NOMO-1 (cell line): ENCODE measurements around the gene CACNA1I.

Experiments
- DNase-seq, 2 experiments: peaks; one replicate each; lab custom pipeline; 2025; ENCODE audit not compliant: unreplicated experiment in 2 of 2; lab: John Stamatoyannopoulos, UW

Gene CACNA1I

DNA sequence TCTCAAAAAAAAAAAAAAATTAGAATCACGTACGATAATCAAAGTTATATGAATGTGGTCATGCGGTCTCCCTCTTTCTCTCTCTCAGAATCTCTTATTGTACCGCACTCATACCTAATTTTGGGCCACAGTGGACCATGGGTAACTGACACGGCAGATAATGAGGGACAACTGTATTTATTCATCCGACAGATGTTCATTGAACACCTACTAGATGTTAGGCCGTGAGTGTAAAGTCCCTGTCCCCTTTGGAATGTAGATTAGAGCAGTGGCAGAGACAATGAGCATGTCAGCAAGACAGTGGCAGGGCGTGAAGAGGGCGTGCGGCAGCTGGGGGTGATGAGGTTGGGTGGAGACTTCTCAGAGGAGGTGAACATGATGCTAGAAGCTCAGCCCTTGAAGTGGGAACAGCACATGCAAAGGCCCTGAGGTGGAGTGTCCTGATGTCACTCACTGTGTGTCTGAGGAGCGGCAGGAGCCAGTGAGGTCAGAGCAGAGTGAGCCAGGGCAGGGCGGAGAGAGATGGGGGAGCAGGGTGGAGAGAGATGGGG lies 25.1 kb downstream of the CACNA1I start:
- DNase-seq = no peak

DNA sequence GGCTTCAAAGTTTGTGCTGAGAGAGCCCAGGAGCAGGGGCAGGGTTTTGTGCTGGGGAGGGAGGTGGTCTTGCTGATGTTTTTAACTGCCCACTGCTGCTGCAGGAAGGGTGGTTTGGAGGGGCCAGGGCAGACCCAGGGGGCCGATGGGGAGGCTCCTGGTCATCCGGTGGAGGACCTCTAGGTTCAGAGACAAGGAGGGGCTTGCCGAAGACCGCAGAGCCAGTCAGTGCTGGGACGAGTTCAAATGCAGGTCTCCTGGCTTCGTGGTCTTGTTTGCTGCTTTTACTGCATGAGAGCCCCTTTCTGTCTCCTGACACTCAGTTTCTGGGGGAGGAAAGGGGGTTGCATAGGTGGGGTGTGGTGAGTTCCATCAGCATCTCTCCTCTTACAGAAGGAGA lies 26.0 kb downstream of the CACNA1I start:
- DNase-seq = no peak

DNA sequence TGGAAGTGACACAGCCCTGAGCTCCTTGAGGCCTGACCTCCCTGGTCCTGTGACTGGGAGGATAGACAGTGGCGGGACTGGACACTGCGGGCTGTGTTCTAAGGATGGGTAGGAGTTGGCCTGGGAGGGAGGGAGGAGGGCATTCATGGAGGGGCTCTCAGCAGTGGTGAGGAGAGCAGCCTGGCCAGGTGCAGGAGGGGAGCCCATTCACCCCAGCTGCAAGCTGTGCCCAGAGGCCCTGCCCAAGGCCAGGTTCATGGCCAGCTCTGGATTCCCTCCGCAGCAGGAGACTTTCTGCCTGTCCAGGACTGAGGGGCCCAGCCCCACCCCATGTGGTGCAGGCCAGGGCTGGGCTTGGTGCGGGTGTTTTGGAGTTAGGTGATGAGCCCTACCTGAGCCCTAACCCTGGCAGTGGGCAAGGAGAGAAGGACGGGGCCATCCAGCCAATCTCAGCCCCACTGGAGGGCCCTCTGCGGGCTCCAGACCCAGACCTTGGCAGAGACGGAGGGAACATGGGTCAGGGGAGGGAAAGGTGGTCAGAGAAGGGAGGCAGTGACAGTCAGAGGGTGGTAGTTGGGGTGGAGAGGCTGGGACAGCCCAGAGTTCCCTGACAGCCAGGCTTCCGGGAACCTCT lies 26.8 kb downstream of the CACNA1I start:
- no peak for DNase-seq

DNA sequence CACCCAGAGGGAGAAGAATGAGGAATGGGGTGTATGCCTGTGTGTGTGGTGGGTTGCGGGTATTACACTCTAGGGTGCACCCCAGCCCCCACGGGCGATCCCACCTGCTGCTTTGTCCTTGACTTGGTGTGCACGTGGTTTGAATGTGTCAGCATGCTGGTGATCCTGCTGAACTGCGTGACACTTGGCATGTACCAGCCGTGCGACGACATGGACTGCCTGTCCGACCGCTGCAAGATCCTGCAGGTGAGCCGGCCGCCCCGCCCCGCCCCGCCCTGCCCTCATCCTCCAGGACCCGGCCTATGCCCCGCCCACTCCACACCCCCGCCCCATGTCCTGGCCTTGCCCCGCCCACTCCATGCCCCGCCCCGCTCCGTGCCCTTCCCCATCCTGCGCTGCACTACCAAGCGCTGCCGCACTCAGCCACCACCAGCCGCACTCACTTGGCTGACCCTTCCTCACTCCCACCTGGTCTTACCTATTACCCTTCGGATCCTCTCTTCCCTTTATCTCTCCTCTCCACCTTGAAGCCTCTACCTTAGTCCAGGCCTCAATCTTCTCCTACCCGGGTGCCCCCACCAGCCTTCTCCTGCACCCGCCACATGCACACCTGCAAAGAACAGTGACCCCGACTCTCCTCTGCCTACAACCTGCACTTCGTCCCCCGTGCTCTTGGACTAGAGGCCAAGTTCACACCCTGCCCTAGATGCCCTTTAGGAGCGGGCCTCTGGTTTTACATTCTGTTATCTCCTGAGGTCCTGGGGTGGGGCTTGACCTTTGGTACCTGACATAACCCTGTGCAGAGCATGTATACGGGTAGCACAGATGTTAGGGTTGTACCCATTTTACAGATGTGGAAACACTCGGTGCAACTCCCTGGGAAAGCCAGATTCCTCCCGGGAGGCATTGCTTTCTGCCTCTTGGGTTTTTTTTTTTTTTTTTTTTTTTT lies 27.7 kb downstream of the CACNA1I start:
- DNase-seq = no peak

DNA sequence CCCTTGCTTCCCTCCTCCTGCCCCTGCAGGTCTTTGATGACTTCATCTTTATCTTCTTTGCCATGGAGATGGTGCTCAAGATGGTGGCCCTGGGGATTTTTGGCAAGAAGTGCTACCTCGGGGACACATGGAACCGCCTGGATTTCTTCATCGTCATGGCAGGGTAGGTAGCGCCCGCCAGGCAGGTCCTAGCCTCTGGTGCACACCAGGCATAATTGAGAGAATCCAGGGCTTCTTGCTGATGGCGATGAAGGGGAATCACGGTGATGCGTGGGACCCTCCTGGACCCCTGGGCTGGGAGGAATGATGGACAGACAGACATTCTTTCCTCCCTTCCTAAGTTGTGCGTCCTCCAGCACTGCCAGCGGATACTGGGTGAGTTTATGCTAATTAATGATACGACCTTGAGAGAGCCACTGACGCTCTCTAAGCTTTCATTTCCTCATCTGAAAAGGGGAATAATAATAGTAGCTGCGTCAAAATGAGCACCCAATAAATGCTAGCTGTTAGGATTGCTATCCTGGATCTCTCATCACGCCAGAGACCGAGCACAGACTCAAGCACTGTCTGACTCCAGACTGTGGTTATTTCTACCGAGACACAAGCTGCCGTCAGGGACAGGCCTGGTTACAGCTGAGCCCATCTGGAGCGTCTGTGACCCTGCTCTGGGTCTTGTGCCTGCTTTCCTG lies 30.1 kb downstream of the CACNA1I start:
- DNase-seq = peak in 1 of 2 experiments; percentile 40

DNA sequence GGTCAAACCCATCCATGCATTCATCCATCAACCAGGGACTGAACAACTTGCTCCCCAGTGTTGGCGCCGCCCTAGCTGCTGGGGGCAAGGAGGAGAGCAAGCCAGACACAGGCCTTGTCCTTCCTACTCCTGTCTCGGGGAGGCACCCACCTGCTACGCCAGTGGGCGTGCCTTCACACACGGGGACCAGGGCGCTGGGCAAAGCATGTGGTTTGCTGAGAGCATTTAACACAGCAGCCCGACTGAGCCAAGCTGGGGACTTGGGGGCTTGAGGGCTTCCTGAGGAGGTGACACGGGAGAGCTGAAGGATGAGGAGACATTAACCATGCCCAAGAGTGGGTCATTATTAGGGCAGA lies 30.6 kb downstream of the CACNA1I start:
- no peak for DNase-seq

DNA sequence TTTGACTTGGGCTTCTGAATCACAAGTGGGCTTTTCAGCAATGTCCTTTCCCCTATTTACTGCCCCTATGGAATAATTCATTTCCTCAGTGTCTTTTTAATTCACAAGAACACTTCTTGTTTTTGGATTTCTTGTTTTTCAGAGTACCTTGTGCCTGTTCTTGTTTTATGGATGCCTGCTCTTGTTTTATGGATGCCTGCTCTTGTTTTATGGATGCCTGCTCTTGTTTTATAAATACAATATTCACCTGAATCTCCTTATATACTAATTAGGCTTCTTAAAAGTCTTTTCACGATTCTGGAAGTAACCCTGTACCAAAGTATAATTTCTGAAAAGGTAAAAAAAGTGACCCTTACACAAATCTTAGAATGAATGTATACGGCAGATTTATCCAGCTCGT lies 32.8 kb downstream of the CACNA1I start:
- DNase-seq = no peak

DNA sequence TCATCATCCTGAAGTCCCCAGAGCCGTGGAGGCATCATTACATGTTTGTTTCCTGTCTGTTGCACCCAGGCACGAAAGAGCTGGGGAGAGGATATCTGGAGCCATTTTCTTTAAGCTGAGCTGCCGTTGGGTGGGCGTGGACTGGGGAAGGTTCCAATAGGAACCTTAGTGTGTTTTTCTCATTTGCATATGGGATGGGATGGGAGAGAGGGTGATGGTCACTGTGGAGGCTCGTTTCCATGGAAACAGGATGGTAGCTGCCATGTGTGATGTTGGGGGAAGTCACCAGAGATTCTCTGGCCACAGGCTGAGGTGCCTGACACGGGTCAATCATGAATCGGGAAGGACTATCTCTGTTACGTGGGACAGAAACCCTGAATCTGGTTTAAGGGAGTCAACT lies 39.7 kb downstream of the CACNA1I start:
- DNase-seq = no peak

DNA sequence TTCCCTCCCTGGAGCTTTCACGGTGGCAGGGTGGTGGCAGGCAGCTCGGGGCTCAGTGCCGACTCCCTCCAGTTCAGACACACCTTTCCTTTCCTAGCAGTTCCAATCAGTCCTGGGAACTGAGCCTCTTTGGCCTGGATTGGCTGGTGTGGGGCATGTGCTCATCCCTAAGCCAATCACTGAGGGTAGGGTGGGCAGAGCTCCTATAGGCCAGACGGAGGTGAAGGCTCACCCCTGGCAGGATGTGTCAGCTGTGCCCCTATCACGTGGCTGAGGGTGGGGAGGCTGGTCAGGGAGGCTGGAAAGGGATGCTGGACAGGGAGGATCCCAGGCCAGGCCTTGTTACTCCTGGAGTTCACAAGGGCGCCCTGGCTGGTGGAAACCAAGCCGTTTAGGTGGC lies 40.2 kb downstream of the CACNA1I start:
- DNase-seq = no peak

DNA sequence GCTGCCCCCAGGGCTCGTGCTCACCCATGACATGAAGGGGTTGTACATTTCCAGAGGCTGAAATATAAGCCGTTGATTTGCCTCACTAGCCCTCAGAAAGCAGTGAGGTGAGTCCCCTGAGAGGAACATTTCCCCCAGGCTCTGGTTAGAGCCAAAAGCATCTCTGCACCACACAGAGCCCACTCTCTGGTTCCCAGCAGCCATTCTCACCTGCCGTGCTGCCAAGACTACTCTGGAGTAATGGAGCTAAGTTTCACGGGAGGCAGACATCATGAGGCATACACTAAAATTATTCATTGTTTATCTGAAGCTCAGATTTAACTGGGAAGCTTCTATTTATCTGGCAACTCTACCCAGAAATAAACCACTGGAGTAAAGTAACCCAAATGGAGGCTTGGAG lies 40.8 kb downstream of the CACNA1I start:
- no peak for DNase-seq

DNA sequence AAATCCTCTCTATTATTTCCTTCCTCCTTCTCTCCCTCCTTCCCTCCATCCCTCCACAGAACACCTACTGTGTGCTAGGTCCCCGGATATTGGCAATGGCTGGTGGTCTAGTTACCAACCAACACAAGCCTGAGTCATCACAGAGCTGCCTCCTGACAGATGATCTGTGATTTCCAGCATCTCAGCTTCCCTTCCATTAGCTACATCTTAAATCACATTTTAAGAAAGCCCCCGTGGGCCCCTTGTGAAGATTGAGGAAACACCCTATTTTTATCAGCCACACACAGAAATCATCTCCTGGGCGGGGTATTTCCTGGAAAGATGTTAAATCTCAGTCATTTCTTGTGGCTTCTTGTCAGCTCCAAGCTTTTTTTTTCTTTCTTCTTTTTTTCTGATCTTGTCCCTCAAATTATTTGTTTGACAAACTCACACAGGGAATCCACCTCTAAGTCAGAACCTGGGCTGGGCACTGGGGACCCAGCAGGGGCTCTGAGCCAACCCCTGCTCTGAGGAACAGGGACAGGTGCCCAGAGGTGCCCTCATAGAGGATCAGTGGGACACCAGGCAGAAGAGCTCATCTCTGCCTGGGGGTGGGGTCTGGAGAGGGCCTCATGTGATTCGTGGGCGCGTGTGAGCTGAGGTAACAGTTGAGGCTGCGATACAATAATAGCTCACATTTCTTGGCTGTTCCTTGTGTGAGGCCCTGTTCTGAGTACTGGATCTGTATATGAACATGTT lies 42.4 kb downstream of the CACNA1I start:
- DNase-seq = no peak

DNA sequence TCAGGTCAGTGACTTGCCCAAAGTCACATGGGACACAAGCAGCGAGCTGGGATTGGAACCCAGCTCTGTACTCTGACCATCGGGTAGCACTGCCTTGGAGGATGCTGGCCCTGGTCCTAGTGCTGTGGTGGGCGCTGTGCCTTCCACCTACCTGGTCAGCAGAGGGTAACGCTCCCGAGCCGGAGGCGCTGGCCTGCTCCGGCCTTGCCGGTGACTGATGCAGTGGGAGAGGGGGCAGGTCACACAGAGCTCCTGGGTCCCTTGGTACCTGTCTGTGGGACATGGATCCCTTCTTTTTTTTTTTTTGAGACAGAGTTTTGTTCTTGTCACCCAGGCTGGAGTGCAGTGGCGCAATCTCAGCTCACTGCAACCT lies 43.0 kb downstream of the CACNA1I start:
- DNase-seq = no peak

DNA sequence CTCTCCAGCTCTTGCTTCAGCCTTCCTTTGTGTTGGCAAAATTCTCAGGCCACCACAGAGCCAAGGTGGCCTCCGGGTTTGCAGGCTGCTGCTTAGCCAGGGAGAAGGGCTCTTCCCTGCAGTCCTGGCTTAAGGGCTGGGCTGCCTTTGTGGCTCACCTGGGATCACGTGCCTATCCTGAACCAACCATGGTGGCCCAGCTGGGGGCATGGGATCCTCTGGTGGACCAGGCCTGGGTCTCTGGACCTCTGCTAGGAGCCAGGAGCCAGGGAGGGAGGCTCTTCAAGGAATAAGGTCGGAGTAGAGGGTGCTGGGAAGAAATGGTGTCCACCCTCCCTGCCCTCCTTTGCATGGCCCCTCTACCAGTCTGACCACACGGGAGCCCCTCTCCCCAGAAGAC lies 43.9 kb downstream of the CACNA1I start:
- no peak for DNase-seq

DNA sequence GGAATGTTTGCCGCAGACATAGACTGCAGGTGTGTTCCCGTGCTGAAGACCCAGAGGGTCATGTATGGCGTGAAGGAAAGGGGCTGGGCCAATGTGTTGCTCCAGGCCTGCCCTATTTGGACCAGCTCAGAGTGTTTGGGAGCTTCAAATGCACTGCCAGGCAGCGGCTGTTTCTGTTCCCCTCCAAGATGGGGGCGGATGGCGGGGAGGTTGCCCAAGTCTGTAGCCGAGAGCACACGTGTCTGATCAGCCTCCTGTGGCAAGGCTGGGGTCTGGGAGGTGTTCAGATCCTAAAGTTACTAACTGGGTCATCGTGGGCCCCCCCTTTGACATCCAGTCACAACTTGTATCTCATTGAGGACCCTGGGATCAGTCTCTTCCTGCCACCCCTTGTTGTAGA lies 45.5 kb downstream of the CACNA1I start:
- no peak for DNase-seq

DNA sequence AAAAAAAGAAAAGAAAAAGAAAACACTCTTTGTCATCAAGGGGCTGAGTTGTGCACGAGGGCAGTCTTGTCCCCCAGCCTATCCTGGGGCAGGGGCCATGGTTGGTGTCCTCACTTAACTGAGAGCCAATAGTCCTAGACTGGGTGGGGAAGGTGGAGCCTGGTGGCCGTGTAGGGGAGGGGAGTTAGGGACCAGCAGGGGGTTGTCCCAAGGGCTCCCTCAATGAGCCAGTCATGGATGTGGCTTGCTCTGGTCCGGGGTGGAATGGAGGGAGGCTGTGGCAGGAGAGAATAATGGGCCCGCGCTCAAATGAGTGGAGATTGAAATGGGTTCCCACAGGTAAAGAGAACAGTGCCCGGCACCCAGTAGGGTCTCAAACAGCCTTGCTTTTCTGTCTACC lies 46.2 kb downstream of the CACNA1I start:
- DNase-seq = no peak

DNA sequence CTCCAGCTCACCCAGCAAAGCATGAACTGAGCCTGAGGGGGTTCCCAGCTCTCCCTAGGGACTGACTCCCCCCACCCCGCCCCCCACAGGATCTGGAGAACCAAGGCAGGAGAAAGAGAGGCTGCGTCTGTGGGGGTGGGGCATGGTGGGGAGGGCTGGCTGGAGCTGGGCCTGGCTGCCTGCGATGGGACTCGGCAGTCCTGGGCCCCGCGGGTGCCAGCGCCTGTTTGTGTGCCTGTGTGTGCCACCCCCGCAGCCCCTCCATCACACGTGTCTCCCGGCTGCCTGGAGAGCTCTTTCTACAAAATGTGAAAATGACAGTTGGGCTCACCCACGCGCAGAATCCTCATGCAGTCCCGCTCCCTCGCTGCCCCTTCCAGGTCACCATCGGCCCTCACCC lies 46.8 kb downstream of the CACNA1I start:
- DNase-seq = no peak

DNA sequence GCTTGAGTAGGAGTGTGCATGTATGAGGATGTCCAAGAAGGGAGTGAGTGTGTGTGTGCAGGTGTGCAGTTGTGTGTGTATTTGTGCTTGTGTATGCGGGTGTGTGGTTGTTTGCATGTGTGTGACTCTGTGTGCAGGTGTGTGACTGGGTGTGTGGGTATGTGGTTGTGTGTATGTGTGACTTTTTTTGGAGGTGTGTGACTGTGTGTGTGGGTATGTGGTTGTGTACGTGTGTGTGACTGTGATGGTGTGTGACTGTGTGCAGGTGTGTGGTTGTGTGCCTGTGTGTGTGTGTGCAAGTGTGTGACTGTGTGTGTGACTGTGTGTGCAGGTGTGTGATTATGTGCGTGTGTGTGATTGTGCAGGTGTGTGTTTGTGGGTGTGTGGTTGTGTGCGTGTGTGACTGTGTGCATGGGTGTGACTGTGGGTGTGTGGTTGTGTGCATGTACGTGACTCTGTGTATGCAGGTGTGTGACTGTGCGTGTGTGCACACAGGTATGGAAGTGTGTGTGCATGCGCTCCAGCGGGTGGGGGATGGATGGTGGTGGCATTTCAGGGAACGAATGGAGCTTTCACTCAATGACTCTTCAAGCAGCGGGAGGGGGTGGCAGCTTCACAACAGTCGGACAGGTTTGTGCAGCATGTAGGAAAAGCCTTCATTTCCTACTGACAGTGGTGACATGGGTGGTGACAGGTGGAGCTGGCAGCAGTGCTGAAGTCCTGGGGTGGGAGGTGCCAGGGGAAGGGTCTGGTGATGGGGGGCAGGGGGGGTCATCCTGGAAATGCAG lies 47.6 kb downstream of the CACNA1I start:
- no peak for DNase-seq

DNA sequence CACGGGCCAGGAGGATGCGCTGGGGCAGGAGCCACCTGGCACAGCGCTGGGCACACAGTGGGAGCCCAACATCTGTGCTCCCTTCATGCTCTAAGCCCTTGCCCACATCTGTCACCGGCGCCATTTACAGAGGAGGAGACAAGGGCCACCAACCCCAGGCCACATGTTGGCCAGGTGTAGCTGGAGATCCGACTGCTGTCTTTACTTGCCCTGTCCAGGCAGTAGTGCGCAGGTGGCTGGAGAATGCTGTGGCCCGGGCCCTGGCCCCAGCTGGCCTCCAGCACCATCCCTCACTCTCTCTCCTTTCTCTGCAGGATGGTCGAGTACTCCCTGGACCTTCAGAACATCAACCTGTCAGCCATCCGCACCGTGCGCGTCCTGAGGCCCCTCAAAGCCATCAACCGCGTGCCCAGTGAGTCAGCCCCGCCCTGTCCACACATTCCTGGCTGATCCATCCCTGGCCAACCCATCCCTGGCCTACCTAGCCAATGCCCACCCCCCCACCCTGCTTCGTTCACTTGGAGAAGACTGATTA lies 48.5 kb downstream of the CACNA1I start:
- no peak for DNase-seq

DNA sequence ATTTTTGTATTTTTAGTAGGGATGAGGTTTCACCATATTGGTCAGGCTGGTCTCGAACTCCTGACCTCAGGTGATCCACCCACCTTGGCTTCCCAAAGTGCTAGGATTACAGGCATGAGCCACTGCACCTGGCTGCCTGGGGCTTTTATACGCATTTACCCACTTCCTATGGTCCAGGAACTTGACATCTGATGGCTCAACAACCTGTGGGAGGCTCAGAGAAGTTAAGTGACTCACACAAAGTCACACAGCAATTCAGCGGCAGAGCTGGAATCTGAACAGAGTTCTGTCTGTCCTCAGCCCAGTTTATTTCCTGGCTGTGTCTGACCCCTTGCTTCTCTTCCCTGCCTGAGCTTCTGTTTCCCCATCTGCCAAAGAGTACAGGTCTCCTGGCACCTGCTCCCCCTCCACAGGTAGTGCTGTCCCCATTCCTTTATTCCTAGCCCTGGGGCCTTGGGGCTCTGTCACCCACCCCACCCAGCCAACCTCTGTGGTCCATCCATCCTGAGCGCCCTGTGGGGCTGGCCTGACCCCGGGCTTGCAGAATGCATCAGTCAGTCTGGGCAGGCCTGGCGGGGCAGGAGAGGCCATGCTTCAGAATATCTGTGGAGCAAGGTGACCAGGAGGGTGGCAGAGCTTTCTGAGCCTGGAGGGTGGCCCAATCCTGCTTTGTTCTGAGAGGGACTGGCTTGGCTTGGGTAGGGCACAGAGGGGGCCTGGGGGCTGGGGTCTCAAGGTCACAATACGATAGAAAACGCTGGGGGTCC lies 50.6 kb downstream of the CACNA1I start:
- DNase-seq = no peak
